H9 (cell line): Measurements from ENCODE around the gene DMD. TPM values are rescaled to one million over a fixed set of nuclear protein-coding genes. Genes with fewer than 3 reads are reported as not detected.

Experiments used
- DNase-seq: peaks from one replicate; pipeline ENCODE4 v3.0.0-alpha.2; 2017
- H2AFZ ChIP-seq: one replicate; pipeline ENCODE4 v1.6.1; 2013; ENCODE audit warnings: mild to moderate bottlenecking, low read length, control low read depth, moderate library complexity
- H2AK5ac ChIP-seq: 2 replicates; pipeline ENCODE4 v1.6.1; 2013; ENCODE audit warnings: low read length, control low read depth, mixed read lengths; ENCODE audit not compliant: insufficient read length
- H2BK120ac ChIP-seq: one replicate; pipeline ENCODE4 v1.6.1; 2013; ENCODE audit warnings: low read depth, mild to moderate bottlenecking, low read length, control low read depth, inconsistent platforms; ENCODE audit not compliant: poor library complexity, severe bottlenecking
- H2BK12ac ChIP-seq: 2 replicates; pipeline ENCODE4 v1.6.1; 2013; ENCODE audit warnings: low read length, control low read depth, mixed read lengths, low read depth; ENCODE audit not compliant: insufficient read length
- H2BK15ac ChIP-seq: 2 replicates; pipeline ENCODE4 v1.6.1; 2013; ENCODE audit warnings: low read depth, low read length, control low read depth
- H2BK20ac ChIP-seq: one replicate; pipeline ENCODE4 v1.6.1; 2013; ENCODE audit warnings: low read depth, mild to moderate bottlenecking, low read length, control low read depth, inconsistent platforms; ENCODE audit not compliant: poor library complexity, severe bottlenecking
- H2BK5ac ChIP-seq: 2 replicates; pipeline ENCODE4 v1.6.1; 2013; ENCODE audit warnings: low read length, control low read depth, mixed read lengths; ENCODE audit not compliant: insufficient read length
- H3K14ac ChIP-seq: 2 replicates; pipeline ENCODE4 v1.6.1; 2013; ENCODE audit warnings: low read length, control low read depth; ENCODE audit not compliant: insufficient read depth
- H3K18ac ChIP-seq: 2 replicates; pipeline ENCODE4 v1.6.1; 2013; ENCODE audit warnings: low read depth, mild to moderate bottlenecking, mixed read lengths, low read length, control low read depth; ENCODE audit not compliant: insufficient read length
- H3K23ac ChIP-seq: 2 replicates; pipeline ENCODE4 v1.6.1; 2013; ENCODE audit warnings: low read length, control low read depth, mixed read lengths, low read depth; ENCODE audit not compliant: insufficient read length
- H3K23me2 ChIP-seq: 2 replicates; pipeline ENCODE4 v1.6.1; 2013; ENCODE audit warnings: low read depth, mild to moderate bottlenecking, mixed read lengths, low read length, control low read depth; ENCODE audit not compliant: insufficient read length, poor library complexity, severe bottlenecking
- H3K27ac ChIP-seq: 2 replicates; pipeline ENCODE4 v1.5.1; 2013; ENCODE audit warnings: low read length, control low read depth, mixed read lengths, low read depth; ENCODE audit not compliant: insufficient read length
- H3K27me3 ChIP-seq: 2 replicates; pipeline ENCODE4 v1.6.1; 2013; ENCODE audit warnings: low read length, control low read depth, inconsistent platforms; ENCODE audit not compliant: insufficient read depth
- H3K4ac ChIP-seq: 2 replicates; pipeline ENCODE4 v1.6.1; 2013; ENCODE audit warnings: low read depth, mild to moderate bottlenecking, control low read depth, inconsistent platforms, low read length, moderate library complexity
- H3K4me1 ChIP-seq: 2 replicates; pipeline ENCODE4 v1.6.1; 2013; ENCODE audit warnings: low read length, control low read depth, inconsistent platforms; ENCODE audit not compliant: insufficient read depth
- H3K4me2 ChIP-seq: 2 replicates; pipeline ENCODE4 v1.6.1; 2013; ENCODE audit warnings: low read length, control low read depth, mixed read lengths; ENCODE audit not compliant: insufficient read length, insufficient read depth
- H3K56ac ChIP-seq: 2 replicates; pipeline ENCODE4 v1.6.1; 2013; ENCODE audit warnings: low read depth, mild to moderate bottlenecking, mixed read lengths, low read length, control low read depth; ENCODE audit not compliant: insufficient read length
- H3K79me1 ChIP-seq: 2 replicates; pipeline ENCODE4 v1.6.1; 2013; ENCODE audit warnings: low read depth, mild to moderate bottlenecking, moderate library complexity, low read length, control low read depth, inconsistent platforms; ENCODE audit not compliant: insufficient read depth, poor library complexity, severe bottlenecking
- H3K79me2 ChIP-seq: 2 replicates; pipeline ENCODE4 v1.6.1; 2013; ENCODE audit warnings: low read length, control low read depth, inconsistent platforms; ENCODE audit not compliant: insufficient read depth
- H3K9ac ChIP-seq: 2 replicates; pipeline ENCODE4 v1.6.1; 2013; ENCODE audit warnings: low read length, control low read depth, mixed read lengths; ENCODE audit not compliant: insufficient read length; ENCODE audit errors: extremely low read depth
- H3K9me3 ChIP-seq: one replicate; pipeline ENCODE4 v1.6.1; 2013; ENCODE audit warnings: low read depth, low read length, inconsistent platforms; ENCODE audit not compliant: control insufficient read depth
- H3T11ph ChIP-seq: one replicate; pipeline ENCODE4 v1.6.1; 2013; ENCODE audit warnings: mild to moderate bottlenecking, low read length, control low read depth, inconsistent platforms
- H4K20me1 ChIP-seq: one replicate; pipeline ENCODE4 v1.6.1; 2013; ENCODE audit not compliant: control insufficient read depth, insufficient read length, insufficient read depth
- H4K5ac ChIP-seq: 2 replicates; pipeline ENCODE4 v1.6.1; 2013; ENCODE audit warnings: low read depth, mild to moderate bottlenecking, mixed read lengths, low read length, control low read depth; ENCODE audit not compliant: insufficient read length
- H4K8ac ChIP-seq: replicated peaks from 2 replicates; pipeline ENCODE4 v1.6.1; 2013; ENCODE audit warnings: low read length, control low read depth, mixed read lengths, low read depth; ENCODE audit not compliant: insufficient read length
- H4K91ac ChIP-seq: 2 replicates; pipeline ENCODE4 v1.6.1; 2013; ENCODE audit warnings: low read depth, mild to moderate bottlenecking, moderate library complexity, mixed read lengths, low read length, control low read depth; ENCODE audit not compliant: insufficient read length
- H3K27ac Mint-ChIP-seq, 3 experiments: 2 replicates in 2 of 3; 3 replicates in 1 of 3; pipeline ENCODE4 v1.8.0; 2020 to 2021; ENCODE audit warnings: mixed read lengths in 3 of 3, mild to moderate bottlenecking in 1 of 3, moderate library complexity in 1 of 3
- H3K27me3 Mint-ChIP-seq: 2 replicates; pipeline ENCODE4 v1.8.0; 2021; ENCODE audit warnings: low read depth, mild to moderate bottlenecking, moderate library complexity, mixed read lengths
- H3K36me3 Mint-ChIP-seq, 3 experiments: 2 replicates in 2 of 3; 3 replicates in 1 of 3; pipeline ENCODE4 v1.8.0; 2020 to 2021; ENCODE audit warnings: low read depth in 3 of 3, mixed read lengths in 3 of 3; ENCODE audit not compliant: insufficient read depth in 1 of 3
- H3K4me1 Mint-ChIP-seq, 2 experiments: 2 replicates each; pipeline ENCODE4 v1.8.0; 2020; ENCODE audit warnings: mixed read lengths in 2 of 2
- H3K4me3 Mint-ChIP-seq, 2 experiments: 2 replicates in 1 of 2; 3 replicates in 1 of 2; pipeline ENCODE4 v1.8.0; 2020 to 2021; ENCODE audit warnings: mild to moderate bottlenecking in 2 of 2, mixed read lengths in 2 of 2, moderate library complexity in 1 of 2
- H3K9me3 Mint-ChIP-seq, 2 experiments: 2 replicates in 1 of 2; 3 replicates in 1 of 2; pipeline ENCODE4 v1.8.0; 2020; ENCODE audit warnings: mild to moderate bottlenecking in 2 of 2, mixed read lengths in 2 of 2, moderate library complexity in 1 of 2
- WGBS: extraction: QIAGEN DNeasy Blood & Tissue Kit; methylation state at CpG from one replicate; pipeline ENCODE4 v1.1.7; 2013; ENCODE audit warnings: missing lambda C conversion rate, low lambda C conversion rate, mixed read lengths; ENCODE audit not compliant: insufficient read length; ENCODE audit errors: extremely low coverage; 5-methylcytosine and 5-hydroxymethylcytosine counted together
- total RNA-seq: library from RNA; stranded (reverse); gene quantifications from 2 replicates; pipeline ENCODE4 v1.2.1, GENCODE V29; 2021
- TF ChIP-seq, protein P1 (sequence below): fragments of 200-600 bp; sonication (generic); conservative IDR thresholded peaks from 3 replicates; pipeline ENCODE4 v1.8.0; 2021; ENCODE audit warnings: antibody characterized with exemption, mild to moderate bottlenecking

The DMD gene
- total RNA-seq, 1 experiment from 2014 or later = 3.8 TPM

GRCh38 chrX:31301941-31302340, 1909.4 kb downstream of the DMD start:
- Mint-ChIP-seq H3K27me3 (no peaks in the 10 kb centered on the region), H3K4me3 (no peak overlapping the region; a peak in 1 of 5 replicates), H3K36me3 (peaks cover 3 to 9% (median 5%) of the 10 kb centered on the region in 3 experiments; a peak in 4 of 7 replicates), H3K9me3 (peaks cover 49 to 65% of the 10 kb centered on the region in 2 experiments), H3K4me1 (peaks cover 18 to 30% of the 10 kb centered on the region in 2 experiments), H3K27ac (no peak overlapping the region; a peak in 1 of 7 replicates)
- Histone ChIP-seq H3K14ac (no peak overlapping the region), H3K79me1 (no peaks in the 10 kb centered on the region), H3K4me2 (no peak overlapping the region), H3K4ac (no peak overlapping the region), H2BK5ac (no peak overlapping the region), H3K23me2 (no peaks in the 10 kb centered on the region), H3K9me3 (no peaks in the 10 kb centered on the region), H4K5ac (no peak overlapping the region), H3K23ac (no peak overlapping the region), H4K91ac (no peak overlapping the region), H3K56ac (no peak overlapping the region), H3K9ac (no peak overlapping the region), H3K79me2 (no peaks in the 10 kb centered on the region), H3K18ac (no peak overlapping the region), H3K27me3 (no peaks in the 10 kb centered on the region), H3T11ph (no peak overlapping the region), H2AK5ac (no peak overlapping the region), H4K20me1 (no peaks in the 10 kb centered on the region), H2BK20ac (no peak overlapping the region), H4K8ac (no peak overlapping the region), H3K4me1 (no peaks in the 10 kb centered on the region), H2AFZ (no peak overlapping the region), H2BK120ac (no peak overlapping the region), H3K27ac (no peak overlapping the region), H2BK15ac (no peak overlapping the region), H2BK12ac (no peak overlapping the region)
- TF ChIP-seq, protein P1, sequence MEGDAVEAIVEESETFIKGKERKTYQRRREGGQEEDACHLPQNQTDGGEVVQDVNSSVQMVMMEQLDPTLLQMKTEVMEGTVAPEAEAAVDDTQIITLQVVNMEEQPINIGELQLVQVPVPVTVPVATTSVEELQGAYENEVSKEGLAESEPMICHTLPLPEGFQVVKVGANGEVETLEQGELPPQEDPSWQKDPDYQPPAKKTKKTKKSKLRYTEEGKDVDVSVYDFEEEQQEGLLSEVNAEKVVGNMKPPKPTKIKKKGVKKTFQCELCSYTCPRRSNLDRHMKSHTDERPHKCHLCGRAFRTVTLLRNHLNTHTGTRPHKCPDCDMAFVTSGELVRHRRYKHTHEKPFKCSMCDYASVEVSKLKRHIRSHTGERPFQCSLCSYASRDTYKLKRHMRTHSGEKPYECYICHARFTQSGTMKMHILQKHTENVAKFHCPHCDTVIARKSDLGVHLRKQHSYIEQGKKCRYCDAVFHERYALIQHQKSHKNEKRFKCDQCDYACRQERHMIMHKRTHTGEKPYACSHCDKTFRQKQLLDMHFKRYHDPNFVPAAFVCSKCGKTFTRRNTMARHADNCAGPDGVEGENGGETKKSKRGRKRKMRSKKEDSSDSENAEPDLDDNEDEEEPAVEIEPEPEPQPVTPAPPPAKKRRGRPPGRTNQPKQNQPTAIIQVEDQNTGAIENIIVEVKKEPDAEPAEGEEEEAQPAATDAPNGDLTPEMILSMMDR = no peak
- WGBS = no CpG with 5 or more reads among the region's 2 CpGs
- DNase-seq = no peak
